ENCODE data around the gene SMIM28.

Gene SMIM28

DNA sequence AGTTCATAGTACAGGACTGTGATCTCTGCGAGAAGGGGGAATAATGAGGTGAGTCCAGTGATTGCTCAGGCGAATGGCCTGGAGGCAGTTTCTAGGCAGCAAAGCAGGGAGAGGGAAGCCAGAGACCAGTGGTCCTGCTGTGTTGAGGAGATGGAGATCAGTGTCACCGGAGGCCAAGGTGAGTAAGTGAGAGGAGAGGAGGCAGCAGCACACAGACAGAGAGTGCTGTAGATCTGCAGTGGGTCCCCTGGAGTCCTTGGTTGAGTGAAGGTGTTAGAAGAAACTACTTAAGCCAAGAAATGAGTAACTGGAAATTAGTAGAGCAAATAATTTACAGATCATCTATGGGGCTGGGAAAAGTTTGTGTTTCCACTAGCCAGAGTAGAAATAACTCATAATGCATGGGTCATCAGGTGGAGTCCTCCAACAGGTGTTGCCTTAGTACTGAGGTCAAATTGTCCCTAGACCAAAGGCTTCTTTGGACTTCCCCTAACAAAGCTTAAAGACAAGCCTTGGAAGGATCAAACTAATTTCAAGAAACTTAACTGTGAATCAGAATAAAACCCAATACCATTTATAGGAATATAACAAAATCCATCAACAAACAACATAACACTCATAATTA lies 39.9 kb downstream of the SMIM28 start:
- TF ChIP-seq FOXP2 (optimal IDR thresholded peaks at IDR 0.05; ENCODE audit: borderline replicate concordance, extremely low read depth, extremely low read length, insufficient read depth) (no peak), TAF1 (IDR thresholded peaks at IDR 0.05; ENCODE audit: borderline replicate concordance, insufficient read depth, low read length) (no peak), POLR2AphosphoS5 (IDR thresholded peaks at IDR 0.05; ENCODE audit: low read depth, low read length) (no peak), SIN3A (IDR thresholded peaks at IDR 0.05; ENCODE audit: borderline replicate concordance, insufficient read depth, low read length) (no peak)
- TF ChIP-seq, protein P1, sequence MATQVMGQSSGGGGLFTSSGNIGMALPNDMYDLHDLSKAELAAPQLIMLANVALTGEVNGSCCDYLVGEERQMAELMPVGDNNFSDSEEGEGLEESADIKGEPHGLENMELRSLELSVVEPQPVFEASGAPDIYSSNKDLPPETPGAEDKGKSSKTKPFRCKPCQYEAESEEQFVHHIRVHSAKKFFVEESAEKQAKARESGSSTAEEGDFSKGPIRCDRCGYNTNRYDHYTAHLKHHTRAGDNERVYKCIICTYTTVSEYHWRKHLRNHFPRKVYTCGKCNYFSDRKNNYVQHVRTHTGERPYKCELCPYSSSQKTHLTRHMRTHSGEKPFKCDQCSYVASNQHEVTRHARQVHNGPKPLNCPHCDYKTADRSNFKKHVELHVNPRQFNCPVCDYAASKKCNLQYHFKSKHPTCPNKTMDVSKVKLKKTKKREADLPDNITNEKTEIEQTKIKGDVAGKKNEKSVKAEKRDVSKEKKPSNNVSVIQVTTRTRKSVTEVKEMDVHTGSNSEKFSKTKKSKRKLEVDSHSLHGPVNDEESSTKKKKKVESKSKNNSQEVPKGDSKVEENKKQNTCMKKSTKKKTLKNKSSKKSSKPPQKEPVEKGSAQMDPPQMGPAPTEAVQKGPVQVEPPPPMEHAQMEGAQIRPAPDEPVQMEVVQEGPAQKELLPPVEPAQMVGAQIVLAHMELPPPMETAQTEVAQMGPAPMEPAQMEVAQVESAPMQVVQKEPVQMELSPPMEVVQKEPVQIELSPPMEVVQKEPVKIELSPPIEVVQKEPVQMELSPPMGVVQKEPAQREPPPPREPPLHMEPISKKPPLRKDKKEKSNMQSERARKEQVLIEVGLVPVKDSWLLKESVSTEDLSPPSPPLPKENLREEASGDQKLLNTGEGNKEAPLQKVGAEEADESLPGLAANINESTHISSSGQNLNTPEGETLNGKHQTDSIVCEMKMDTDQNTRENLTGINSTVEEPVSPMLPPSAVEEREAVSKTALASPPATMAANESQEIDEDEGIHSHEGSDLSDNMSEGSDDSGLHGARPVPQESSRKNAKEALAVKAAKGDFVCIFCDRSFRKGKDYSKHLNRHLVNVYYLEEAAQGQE (IDR thresholded peaks at IDR 0.05; ENCODE audit: insufficient read depth in 1 of 2, low read depth in 2 of 2, low read length in 2 of 2) = no peak

DNA sequence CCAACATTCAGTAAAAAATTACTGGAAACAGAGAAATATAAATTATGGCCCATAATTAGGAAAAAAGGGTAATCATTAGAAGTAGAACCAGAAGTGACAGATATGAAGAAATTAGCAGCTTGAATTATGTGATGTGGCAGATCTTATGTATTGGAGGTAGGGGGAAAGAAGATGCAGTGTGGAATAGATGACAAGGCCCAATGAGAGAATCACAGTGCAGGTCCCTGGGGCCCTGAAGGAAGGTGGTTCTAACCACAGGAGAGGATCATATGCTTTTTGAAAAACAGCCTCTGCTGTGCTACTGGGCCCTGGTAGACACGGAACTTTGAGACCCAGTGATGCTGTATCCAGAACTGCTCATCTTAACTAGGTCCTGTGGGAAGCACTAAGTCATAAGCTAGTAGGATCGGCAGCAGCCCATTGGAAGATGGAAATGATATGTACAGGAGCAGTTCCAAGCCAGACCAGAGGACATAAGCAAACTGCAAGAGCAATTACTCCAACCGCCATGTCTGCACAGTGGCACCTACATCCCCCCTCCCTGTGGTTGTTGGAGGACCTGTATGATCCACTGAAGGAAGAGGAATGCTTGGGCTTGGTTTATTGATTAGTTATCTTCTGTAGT lies 40.5 kb downstream of the SMIM28 start:
- TF ChIP-seq SIN3A (IDR thresholded peaks at IDR 0.05; ENCODE audit: borderline replicate concordance, insufficient read depth, low read length) = no peak
- TF ChIP-seq TAF1 (IDR thresholded peaks at IDR 0.05; ENCODE audit: borderline replicate concordance, insufficient read depth, low read length) = no peak
- no peak; the same call in none of the 2 replicates for TF ChIP-seq POLR2AphosphoS5 (IDR thresholded peaks at IDR 0.05; ENCODE audit: low read depth, low read length)
- TF ChIP-seq FOXP2 (optimal IDR thresholded peaks at IDR 0.05; ENCODE audit: borderline replicate concordance, extremely low read depth, extremely low read length, insufficient read depth) = no peak
- TF ChIP-seq, protein P1 (IDR thresholded peaks at IDR 0.05; ENCODE audit: insufficient read depth in 1 of 2, low read depth in 2 of 2, low read length in 2 of 2) = no peak

DNA sequence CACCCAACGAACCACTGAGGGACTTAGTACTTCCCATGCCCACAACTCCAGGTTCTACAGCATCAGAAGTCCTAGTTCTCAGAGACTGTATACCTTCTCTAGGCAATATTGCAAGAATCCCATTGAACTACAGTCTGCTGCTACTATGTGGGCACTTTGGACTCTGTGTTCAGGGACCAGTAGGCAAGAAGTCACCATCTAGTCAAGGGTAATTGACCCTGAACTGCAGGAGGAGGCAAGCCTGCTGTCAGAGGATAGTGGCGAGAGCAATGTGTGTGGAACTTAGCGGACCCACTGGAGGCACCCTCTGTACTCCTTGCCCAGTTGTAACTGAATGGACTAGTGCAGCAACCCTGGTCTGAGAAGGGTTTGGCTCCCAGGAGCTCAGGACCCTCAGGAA lies 42.1 kb downstream of the SMIM28 start:
- TF ChIP-seq, protein P1 (IDR thresholded peaks at IDR 0.05; ENCODE audit: insufficient read depth in 1 of 2, low read depth in 2 of 2, low read length in 2 of 2) = no peak

DNA sequence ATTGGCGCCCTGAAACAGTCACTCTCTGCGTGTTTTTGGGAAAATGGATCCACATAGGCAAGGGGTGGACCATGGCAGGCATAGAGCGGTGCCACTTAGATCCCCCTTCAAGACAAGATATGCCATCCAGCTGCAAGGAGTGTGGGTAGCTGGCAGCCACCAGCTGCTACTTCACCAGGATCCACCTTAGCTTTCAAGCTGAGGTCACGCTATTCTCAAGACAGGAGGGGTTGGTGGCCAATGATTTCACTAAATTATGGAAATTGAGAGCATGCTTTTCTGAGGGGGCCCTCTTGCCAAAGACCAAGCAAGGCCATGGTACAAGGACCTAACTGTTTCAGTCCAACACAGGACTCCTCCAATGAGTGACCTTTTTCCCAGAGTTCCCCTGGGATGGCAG lies 42.7 kb downstream of the SMIM28 start:
- no peak for TF ChIP-seq SIN3A (IDR thresholded peaks at IDR 0.05; ENCODE audit: borderline replicate concordance, insufficient read depth, low read length)
- no peak for TF ChIP-seq TAF1 (IDR thresholded peaks at IDR 0.05; ENCODE audit: borderline replicate concordance, insufficient read depth, low read length)
- no peak; the same call in none of the 2 replicates for TF ChIP-seq POLR2AphosphoS5 (IDR thresholded peaks at IDR 0.05; ENCODE audit: low read depth, low read length)
- no peak for TF ChIP-seq FOXP2 (optimal IDR thresholded peaks at IDR 0.05; ENCODE audit: borderline replicate concordance, extremely low read depth, extremely low read length, insufficient read depth)
- TF ChIP-seq, protein P1 (IDR thresholded peaks at IDR 0.05; ENCODE audit: insufficient read depth in 1 of 2, low read depth in 2 of 2, low read length in 2 of 2) = no peak
